Hippocampal formation (tissue), 2 donors: ENCODE results near the gene SNPH.
A peak's percentile ranks its signal among the peaks of the same experiment; 100 is the strongest.
"Not testable (repeated sequence)": the region's sequence is repeated elsewhere in the genome, so short reads cannot be mapped to it uniquely, and the experiment has no call there.

Experiments
- DNase-seq, 2 donors: peaks; one replicate each; lab custom pipeline; 2025; lab: John Stamatoyannopoulos, UW

Gene SNPH, protein sequence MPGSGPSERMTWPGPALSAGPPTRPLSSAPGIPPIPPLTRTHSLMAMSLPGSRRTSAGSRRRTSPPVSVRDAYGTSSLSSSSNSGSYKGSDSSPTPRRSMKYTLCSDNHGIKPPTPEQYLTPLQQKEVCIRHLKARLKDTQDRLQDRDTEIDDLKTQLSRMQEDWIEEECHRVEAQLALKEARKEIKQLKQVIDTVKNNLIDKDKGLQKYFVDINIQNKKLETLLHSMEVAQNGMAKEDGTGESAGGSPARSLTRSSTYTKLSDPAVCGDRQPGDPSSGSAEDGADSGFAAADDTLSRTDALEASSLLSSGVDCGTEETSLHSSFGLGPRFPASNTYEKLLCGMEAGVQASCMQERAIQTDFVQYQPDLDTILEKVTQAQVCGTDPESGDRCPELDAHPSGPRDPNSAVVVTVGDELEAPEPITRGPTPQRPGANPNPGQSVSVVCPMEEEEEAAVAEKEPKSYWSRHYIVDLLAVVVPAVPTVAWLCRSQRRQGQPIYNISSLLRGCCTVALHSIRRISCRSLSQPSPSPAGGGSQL

DNA sequence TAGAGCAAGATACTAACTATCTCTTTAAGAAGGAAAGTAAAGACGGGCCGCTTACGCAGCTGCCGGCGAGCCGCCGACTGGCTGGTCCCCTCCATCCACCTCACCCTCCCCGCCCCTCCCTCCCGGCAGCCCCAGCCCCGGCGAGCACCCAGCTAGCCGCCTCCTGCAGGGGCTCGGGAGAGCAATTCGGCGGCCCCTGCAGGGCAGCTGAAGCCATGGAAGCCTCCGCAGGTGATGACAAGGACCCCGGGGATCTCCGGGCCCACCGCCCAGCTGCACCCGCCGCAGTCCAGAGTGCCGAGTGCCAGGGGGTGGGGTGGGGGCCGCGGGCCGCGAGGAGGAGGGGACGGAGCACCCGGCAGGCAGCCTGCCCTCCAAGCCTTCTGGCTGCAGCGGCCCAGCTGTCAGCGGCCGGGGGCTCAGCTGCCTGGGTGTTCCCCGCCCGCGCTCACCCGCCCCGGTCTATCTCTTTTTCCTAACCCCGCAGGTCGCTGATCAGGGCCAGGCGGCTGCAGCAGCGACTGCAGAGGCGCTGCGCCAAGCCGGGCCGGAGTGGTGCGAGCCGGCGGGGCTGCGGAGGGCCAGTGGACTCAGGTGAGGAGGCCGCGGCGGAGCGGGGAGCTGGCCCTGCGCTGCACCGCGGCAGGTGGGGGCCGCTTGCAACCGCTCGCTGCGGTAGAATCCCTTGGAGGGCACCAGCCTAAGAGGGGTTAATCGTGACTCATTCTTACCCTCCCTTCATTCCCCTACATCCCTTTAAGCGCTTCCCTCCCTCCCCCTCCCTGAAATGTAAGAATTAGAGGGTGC lies at the start of gene SNPH:
Gene SNPH (plus strand): TSS at position 128 of the 807 bp plus-strand sequence. CDS start 29,946 bp downstream, outside the sequence.
- DNase-seq = peak; percentile 49 to 69

DNA sequence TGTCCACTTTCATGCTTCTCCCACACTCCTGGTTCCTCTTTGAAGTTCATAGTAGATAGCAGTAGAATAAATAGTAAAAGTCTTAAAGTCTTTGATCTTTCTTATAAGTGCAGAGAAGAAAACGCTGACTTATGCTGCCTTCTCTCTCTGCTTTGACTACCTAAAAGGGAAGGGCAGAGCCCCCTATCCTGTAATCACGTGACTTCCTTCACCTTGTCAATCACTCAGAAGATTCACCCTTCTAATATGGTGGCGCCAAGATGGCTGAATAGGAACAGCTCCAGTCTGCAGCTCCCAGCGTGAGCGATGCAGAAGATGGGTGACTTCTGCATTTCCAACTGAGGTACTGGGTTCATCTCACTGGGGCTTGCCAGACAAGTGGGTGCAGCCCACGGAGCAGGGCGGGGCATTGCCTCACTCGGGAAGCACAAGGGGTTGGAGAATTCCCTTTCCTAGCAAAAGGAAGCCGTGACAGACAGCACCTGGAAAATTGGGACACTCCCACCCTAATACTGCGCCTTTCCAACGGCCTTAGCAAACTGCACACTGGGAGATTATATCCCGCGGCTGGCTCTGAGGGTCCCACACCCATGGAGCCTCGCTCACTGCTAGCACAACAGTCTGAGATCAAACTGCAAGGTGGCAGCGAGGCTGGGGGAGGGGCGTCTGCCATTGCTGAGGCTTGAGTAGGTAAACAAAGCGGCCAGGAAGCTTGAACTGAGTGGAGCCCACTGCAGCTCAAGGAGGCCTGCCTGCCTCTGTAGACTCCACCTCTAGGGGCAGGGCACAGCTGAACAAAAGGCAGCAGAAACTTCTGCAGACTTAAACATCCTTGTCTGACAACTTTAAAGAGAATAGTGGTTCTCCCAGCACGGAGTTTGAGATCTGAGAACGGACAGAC lies 49.3 kb upstream of the SNPH start:
- not testable (repeated sequence) for DNase-seq

DNA sequence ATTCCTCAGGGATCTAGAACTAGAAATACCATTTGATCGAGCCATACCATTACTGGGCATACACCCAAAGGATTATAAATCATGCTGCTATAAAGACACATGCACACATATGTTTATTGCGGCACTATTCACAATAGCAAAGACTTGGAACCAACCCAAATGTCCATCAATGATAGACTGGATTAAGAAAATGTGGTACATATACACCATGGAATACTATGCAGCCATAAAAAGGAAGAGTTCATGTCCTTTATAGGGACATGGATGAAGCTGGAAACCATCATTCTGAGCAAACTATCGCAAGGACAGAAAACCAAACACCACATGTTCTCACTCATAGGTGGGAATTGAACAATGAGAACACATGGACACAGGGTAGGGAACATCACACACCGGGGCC lies 43.3 kb upstream of the SNPH start:
- DNase-seq = not testable (repeated sequence)

DNA sequence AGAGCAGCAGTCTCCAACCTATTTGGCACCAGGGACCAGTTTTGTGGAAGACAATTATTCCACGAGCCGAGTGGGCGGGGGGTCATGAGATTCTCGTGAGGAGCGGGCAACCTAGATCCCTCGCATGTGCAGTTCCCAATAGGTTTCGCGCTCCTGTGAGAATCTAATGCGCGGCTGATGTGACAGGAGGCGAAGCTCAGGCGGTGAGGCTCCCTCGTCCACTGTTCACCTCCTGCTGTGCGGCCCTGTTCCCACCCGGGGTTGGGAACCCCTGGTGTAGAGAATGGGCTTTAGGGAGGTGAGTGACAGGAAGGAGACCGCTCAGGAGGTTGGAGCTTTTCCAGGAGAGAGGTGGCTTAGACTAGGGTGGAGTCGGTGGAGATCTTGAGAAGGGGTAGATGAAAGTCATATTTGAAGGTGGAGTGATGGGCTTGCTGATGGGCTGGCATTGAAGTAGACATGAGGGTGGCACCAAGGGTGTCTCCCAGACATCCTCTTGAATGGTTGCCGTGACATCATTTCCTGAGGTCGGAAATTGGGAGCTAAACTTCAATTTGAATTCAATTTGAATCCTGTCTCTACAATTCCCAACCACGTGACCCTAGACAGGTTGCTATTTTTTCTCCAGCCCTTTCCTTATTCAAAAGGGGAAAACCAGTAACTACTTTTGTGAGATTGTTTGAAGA lies 41.7 kb upstream of the SNPH start:
- DNase-seq = no peak

DNA sequence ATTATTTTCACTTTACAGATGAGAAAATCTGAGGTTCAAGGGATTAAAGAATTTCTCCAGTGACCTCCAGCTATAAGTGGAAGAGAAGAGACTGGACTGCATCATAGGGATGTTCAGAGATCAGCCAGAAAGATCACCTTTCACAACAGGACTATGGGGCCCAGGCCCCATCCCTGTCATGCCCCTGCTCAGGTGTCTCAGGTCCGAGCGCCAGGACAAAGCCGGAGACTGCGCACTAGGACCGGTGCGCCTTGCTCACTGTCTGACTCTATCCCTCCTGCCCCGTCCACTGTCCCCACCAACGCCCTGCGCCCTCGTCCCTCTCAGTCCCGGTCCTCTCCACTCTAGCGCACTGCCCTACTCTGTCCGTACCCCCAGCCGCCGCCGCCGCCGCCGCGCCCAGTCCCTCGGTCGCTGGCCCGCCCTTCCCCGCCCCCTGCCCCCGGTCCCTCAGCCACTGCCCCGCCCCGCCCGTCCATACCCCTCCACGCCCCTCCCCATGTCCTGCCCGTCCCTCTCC lies 40.8 kb upstream of the SNPH start:
- DNase-seq = no peak

DNA sequence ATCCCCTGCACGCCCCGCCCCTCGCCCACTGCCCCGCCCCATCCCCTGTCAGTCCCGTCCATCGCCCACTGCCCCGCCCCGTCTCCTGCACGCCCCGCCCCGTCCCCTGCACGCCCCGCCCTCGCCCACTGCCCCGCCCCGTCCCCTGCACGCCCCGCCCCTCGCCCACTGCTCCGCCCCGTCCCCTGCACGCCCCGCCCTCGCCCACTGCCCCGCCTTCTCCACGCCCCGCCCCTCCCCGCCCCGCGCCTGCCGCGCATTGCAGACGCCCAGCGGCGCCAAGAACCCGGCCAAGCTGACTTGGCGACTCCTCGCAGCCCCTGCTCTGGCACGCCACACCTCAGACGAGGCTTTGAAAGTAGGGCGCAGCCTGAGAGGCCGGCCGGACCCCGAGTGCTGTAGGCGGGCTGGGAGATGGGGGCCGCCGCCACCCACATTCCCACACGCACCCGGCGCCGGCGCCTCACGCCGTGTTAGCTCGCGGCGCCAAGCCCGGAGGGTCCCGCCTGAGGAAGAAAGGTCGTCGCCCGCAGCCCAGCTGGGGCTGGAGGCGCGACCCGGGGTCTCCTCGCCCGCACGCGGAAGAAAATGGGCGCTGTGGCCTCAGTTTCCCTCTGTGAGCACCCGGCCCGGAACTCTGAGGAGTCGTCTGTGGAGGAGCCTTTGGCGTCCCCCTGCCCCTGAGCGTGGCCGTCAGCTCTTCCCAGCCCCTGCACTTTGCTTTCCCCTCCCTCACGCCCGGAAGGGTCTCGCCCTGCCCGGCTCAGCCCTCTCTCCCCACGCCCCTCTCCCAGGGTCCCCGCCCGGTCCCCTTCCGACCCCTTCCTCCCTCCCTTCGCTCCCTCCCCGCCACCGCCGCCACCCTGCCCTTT lies 40.1 kb upstream of the SNPH start, which contains the start of gene RAD21L1:
Gene RAD21L1 (plus strand): TSS at position 262 of the 872 bp plus-strand sequence. CDS start 2,410 bp downstream, outside the sequence.
- peak; percentile 24 to 72 for DNase-seq

DNA sequence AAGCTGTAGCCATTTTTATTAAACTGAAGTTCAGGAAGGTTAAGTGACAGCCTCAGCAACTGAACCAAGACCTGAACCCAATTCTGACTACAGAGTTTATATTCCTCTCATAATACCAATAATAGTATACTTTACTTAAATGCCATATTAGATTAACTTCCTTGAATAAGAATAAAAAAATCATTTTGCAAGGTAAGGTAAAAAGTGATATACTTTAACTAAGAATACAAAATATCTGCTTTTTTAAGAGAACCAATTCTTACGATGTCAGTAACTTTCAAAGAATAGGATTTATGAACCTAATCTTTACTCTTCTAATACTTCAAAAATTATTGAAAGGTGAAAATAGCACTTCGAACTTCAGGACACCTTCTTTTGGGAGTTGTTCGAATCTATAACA lies 36.6 kb upstream of the SNPH start:
- no peak for DNase-seq

DNA sequence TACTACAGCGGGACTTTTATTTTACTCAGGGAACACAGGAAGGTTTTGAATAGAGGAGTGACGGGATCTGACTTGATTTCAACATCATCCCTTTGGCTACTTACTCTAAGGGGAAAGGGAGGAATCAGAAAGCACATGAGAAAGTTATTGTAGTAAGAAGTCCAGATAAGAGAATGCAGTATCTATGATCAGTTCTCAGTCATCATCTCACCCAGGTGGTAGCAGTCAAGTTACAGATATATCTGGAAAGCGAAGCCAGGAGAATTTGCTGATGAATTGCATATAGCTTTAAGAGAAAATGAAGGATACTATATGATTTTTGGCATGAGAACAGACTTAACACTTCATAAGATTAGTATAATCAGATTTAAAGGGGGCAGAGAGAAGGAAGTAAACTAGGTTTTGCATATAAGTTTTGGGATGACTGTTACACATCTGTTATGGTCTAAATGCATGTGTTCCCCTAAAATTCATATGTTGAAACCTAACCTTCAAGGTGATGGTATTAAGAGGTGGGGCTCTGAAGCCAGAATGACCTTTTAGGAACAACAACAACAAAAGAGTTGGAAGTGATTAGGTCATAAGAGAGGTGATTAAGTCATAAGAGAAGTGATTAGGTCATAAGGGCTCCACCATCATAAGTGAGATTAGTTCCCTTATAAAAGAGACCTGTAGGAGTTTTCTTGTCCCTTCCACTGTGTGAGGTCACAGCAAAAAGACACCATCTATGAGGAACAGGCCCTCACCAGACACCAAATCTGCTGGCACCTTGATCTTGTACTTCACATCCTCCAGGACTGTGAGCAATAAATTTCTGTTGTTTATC lies 33.6 kb upstream of the SNPH start:
- no peak for DNase-seq

DNA sequence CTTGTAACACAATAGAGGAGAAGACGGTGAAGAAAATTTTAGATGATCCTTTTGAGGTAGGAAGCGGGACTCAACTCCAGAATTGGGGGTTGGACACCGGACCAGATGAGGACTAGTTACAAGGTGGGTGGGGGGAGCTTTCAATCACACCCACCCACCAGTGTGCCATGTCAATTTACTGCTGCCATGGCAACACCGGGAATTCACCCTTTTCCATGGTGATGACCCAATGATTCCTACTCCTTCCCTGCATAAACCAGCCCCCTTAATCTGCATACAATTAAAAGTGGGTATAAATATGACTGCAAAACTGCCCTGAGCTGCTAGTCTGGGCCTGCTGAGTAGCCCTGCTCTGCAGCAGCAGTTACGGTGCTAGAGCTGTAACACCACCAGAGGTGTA lies 25.5 kb upstream of the SNPH start:
- DNase-seq = no peak

DNA sequence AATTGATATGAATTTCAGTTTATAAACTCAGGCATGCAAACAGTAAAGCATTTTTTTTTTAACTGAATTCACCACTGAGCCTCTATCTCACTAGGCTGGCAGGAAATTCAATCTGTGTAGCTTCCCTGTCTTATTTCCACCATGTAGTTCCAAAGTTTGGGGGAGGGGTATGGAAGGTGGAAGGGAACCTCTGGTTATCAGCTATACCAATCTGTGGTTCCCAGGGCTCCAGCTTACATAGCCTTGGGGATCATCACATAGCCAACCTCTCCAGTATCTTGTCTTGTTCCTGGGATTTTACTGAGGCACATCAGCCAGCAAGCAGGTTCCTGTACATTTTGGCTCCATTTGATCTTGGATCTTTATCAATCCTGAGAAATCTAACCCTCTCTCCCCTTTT lies 24.6 kb upstream of the SNPH start:
- DNase-seq = no peak

DNA sequence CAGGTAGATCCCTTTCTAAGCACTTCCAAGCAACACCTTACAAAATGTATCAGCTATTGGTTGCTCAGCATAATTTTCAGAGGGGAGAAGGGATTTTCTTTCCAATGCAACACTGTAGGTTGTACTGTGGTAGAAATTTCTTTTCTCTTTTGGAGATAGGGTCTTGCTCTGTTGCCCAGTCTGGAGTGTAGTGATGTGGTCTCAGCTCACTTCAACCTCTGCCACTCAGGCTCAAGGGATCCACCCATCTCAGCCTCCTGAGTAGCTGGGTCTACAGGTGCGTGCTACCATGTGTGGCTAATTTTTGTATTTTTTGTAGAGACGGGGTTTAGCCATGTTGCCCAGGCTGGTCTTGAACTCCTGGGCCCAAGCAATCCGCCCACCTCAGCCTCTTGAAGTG lies 24.0 kb upstream of the SNPH start:
- DNase-seq = no peak

DNA sequence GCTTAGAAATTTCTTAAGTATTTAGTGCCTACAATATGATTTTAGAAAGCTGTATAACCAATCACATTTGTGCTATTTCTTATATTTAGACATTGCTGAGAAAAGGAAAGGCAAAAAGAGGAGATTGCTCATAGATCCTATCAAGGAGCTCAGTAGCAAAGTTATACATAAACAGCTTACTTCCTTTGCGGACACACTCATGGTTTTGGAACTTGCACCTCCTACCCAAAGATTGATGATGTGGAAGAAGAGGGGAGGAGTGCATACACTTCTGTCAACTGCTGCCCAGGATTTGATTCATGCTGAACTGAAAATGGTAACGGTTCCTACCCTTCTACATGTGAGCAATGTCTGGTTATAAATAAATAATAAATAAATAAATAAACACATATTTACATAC lies 23.6 kb upstream of the SNPH start:
- no peak for DNase-seq

DNA sequence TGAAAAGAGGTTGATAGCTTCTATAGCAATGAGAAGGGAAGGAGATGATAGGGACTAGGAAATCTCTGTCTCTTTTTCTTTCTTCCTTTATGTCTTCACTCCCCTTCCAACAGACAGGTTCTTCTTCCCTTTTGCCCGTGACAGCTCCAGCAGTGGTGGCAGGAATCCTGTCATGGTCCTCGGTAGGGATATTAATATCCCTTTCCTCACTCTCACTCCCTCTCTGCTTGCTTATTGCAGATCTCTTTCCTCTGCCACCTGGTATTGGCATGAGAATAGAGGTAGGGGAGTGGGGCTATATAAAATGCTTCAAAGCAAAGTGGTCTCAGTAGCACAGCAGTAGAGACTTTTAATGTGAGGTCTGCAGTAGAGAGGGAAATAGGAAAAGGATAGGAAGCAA lies 20.5 kb upstream of the SNPH start:
- DNase-seq = no peak

DNA sequence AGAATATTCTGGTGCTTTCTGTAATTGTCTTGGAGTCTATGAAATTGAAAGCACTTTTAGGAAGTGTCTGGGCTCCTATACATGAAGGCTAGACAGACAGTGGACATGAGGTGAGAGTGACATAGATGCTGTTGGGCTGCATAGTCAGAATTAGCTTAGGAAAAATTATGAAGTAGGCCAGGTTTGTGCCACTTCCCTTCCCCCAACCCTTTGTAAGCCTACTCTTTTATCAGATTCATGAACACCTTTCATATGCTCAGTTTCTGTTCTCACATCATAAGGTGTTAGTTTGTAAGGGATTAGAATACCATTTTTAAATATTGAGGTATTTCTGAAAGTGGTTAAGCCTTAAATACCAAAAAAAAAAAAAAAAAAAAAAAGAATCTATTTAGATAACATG lies 18.4 kb upstream of the SNPH start:
- DNase-seq = no peak

DNA sequence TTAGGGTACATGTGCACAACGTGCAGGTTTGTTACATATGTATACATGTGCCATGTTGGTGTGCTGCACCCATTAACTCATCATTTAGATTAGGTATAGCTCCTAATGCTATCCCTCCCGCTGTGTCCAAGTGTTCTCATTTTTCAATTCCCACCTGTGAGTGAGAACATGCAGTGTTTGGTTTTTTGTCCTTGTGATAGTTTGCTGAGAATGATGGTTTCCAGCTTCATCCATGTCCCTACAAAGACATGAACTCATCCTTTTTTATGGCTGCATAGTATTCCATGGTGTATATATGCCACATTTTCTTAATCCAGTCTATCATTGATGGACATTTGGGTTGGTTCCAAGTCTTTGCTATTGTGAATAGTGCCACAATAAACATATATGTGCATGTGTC lies 15.8 kb upstream of the SNPH start:
- not testable (repeated sequence) for DNase-seq

DNA sequence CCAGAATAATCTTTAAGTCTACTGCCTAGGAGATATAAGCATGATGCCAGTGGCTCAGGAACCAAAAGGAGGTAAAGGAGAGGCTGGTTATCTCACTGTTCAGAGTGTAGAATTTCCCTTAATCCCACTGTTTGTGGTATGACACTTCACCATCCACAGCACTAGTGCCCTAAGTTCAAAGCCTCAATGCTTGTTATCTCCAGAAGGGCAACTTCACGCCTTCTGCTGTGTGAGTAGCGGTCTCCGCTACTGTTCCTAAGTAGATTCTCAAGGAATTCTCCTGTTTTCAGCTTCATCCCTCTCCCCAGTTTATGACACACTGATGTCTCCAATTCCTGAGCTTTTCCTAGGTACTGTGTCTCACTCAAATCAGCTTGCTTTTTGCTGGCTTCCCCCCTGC lies 13.7 kb upstream of the SNPH start:
- DNase-seq = no peak

DNA sequence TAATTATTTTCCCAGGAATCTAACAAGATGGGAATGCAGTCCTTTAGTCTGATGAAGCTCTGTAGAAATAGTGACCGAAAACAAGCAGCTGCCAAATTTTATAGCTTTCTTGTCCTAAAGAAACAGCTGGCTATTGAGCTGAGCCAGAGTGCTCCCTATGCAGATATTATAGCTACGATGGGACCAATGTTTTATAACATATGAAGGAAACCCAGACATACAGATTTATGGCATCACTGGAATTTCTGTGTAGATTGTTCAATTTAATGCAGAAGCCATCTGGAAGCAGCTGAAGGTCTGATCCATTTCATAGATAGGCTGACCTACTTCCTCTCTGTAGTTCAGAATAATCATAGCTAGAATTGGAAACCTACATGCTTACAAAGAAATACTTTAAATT lies 11.8 kb upstream of the SNPH start:
- no peak for DNase-seq

DNA sequence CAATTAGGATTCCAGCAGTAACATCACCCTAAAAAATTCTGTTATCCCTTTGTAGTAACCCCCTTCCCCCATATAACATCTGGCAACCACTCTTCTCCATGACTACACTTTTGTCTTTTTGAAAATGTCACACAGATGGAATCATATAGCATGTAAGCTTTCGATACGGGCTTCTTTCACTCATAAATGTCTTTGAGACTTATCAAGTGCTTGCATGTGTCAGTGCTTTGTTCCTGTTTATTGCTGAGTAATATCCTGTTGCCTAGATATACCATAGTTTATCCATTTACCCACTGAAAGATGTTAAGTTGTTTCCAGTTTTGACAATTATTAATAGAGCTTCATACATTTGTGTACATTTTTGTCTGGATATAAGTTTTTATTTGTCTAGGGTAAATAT lies 10.4 kb upstream of the SNPH start:
- DNase-seq = no peak

DNA sequence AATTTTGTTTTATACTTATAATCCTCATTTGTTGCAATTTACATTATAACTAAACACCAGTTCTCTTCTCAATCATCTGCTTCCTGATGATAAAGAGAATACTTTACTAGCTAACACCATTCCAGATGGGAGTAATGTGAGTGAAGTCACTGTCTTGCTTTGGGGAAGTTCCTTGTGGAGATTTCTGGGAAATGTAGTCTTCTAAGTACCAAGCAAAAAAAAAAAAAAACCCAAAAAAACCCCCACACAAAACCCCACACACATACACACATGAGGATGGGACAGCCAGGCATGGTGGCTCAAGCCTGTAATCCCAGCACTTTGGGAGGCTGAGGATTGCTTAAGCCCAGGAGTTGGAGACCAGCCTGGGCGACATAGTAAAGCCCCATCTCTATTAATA lies 2.2 kb upstream of the SNPH start:
- no peak for DNase-seq
